Prostate gland (tissue), 2 donors: ENCODE results near the gene RPA1.

ENCODE experiments used
- POLR2AphosphoS5 ChIP-seq: sonication (generic); formaldehyde crosslinking; IDR thresholded peaks from one replicate; pipeline ENCODE4 v1.6.1; 2017; ENCODE audit warnings: antibody characterized with exemption
- TF ChIP-seq, protein P1 (sequence below), 4 experiments: fragments of 200-600 bp in 2 of 4; fragments of 450-650 bp in 2 of 4; sonication (generic) in 2 of 4; IDR thresholded peaks; 1 replicate in 3 of 4; 2 replicates in 1 of 4; pipeline ENCODE4 v1.5.1; 2016 to 2019; ENCODE audit warnings: antibody characterized with exemption in 4 of 4, mild to moderate bottlenecking in 2 of 4, moderate library complexity in 2 of 4

- TF ChIP-seq, protein P1, sequence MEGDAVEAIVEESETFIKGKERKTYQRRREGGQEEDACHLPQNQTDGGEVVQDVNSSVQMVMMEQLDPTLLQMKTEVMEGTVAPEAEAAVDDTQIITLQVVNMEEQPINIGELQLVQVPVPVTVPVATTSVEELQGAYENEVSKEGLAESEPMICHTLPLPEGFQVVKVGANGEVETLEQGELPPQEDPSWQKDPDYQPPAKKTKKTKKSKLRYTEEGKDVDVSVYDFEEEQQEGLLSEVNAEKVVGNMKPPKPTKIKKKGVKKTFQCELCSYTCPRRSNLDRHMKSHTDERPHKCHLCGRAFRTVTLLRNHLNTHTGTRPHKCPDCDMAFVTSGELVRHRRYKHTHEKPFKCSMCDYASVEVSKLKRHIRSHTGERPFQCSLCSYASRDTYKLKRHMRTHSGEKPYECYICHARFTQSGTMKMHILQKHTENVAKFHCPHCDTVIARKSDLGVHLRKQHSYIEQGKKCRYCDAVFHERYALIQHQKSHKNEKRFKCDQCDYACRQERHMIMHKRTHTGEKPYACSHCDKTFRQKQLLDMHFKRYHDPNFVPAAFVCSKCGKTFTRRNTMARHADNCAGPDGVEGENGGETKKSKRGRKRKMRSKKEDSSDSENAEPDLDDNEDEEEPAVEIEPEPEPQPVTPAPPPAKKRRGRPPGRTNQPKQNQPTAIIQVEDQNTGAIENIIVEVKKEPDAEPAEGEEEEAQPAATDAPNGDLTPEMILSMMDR (IDR thresholded peaks at IDR 0.05) = no peak
- TF ChIP-seq POLR2AphosphoS5 = no peak
These were observed 83.9 kb downstream of the RPA1 start for GRCh38 chr17:1913702-1914101.
